Ishikawa (cell line): ENCODE results near the gene PAM16.

Experiments
- CEBPB ChIP-seq: IDR thresholded peaks from 2 replicates; pipeline ENCODE4 v1.6.1; 2012
- CREB1 ChIP-seq: IDR thresholded peaks from 2 replicates; pipeline ENCODE4 v1.6.1; 2012; ENCODE audit warnings: low read depth
- EGR1 ChIP-seq: IDR thresholded peaks from 2 replicates; pipeline ENCODE4 v1.6.1; 2012
- EP300 ChIP-seq: IDR thresholded peaks from 2 replicates; pipeline ENCODE4 v1.6.1; 2012; ENCODE audit warnings: borderline replicate concordance
- FOXM1 ChIP-seq: IDR thresholded peaks from 2 replicates; pipeline ENCODE4 v1.6.1; 2012; ENCODE audit warnings: low read depth, borderline replicate concordance
- MAX ChIP-seq: IDR thresholded peaks from 2 replicates; pipeline ENCODE4 v1.6.1; 2012
- NFIC ChIP-seq: IDR thresholded peaks from 2 replicates; pipeline ENCODE4 v1.6.1; 2012
- RAD21 ChIP-seq: IDR thresholded peaks from 2 replicates; pipeline ENCODE4 v1.6.1; 2012; ENCODE audit warnings: low read depth
- REST ChIP-seq: IDR thresholded peaks from 2 replicates; pipeline ENCODE4 v1.6.1; 2012; ENCODE audit warnings: low read depth, mild to moderate bottlenecking
- TAF1 ChIP-seq: IDR thresholded peaks from 2 replicates; pipeline ENCODE4 v1.6.1; 2012; ENCODE audit warnings: low read depth, mild to moderate bottlenecking
- TCF12 ChIP-seq: IDR thresholded peaks from 2 replicates; pipeline ENCODE4 v1.6.1; 2012; ENCODE audit warnings: low read depth
- TEAD4 ChIP-seq: IDR thresholded peaks from 2 replicates; pipeline ENCODE4 v1.6.1; 2012
- USF1 ChIP-seq: IDR thresholded peaks from 2 replicates; pipeline ENCODE4 v1.6.1; 2012
- YY1 ChIP-seq: IDR thresholded peaks from 2 replicates; pipeline ENCODE4 v1.6.1; 2012; ENCODE audit warnings: low read depth
- ZBTB7A ChIP-seq: IDR thresholded peaks from 2 replicates; pipeline ENCODE4 v1.6.1; 2012; ENCODE audit warnings: low read depth

Gene PAM16

GRCh38 chr16:4365014-4365406 lies 13.9 kb upstream of the PAM16 start:
- no peak for TF ChIP-seq NFIC
- no peak for TF ChIP-seq ZBTB7A
- TF ChIP-seq REST, result no peak
- TF ChIP-seq CEBPB, result no peak
- no peak for TF ChIP-seq EP300
- no peak for TF ChIP-seq FOXM1
- TF ChIP-seq TEAD4, result no peak
- TF ChIP-seq MAX, result no peak
- no peak for TF ChIP-seq YY1
- TF ChIP-seq RAD21, result no peak
- TF ChIP-seq TAF1, result no peak
- TF ChIP-seq CREB1, result no peak

GRCh38 chr16:4364196-4365013 lies 13.3 kb upstream of the PAM16 start:
- TF ChIP-seq TAF1, result no peak
- no peak for TF ChIP-seq FOXM1
- no peak for TF ChIP-seq ZBTB7A
- no peak for TF ChIP-seq CREB1
- no peak for TF ChIP-seq EGR1
- no peak for TF ChIP-seq CEBPB
- no peak for TF ChIP-seq MAX
- no peak for TF ChIP-seq USF1
- TF ChIP-seq EP300, result no peak

- TF ChIP-seq TEAD4 (no peak), CEBPB (no peak), TCF12 (no peak), YY1 (no peak), TAF1 (no peak), EP300 (no peak), FOXM1 (no peak), EGR1 (no peak), ZBTB7A (no peak), USF1 (no peak), MAX (no peak), RAD21 (no peak), CREB1 (no peak), NFIC (no peak), REST (no peak)
Measured at GRCh38 chr16:4362476-4363135, 11.5 kb upstream of the PAM16 start.

- TF ChIP-seq FOXM1, result no peak
- TF ChIP-seq EGR1, result no peak
- no peak for TF ChIP-seq ZBTB7A
- no peak for TF ChIP-seq EP300
- no peak for TF ChIP-seq CREB1
- TF ChIP-seq RAD21, result no peak
- no peak for TF ChIP-seq TAF1
- no peak for TF ChIP-seq YY1
- TF ChIP-seq TEAD4, result no peak
- TF ChIP-seq CEBPB, result no peak
- no peak for TF ChIP-seq REST
- TF ChIP-seq TCF12, result no peak
- TF ChIP-seq MAX, result no peak
- no peak for TF ChIP-seq USF1
- no peak for TF ChIP-seq NFIC
Measured at GRCh38 chr16:4361944-4362311, 10.8 kb upstream of the PAM16 start.
